Spleen (tissue), 11 donors: ENCODE results near the gene NRXN3. TPM values are rescaled to one million over a fixed set of nuclear protein-coding genes. Genes with fewer than 3 reads are reported as not detected.

Experiments
- DNase-seq: peaks from one replicate; pipeline ENCODE4 v3.0.0-alpha.2; 2020
- H3K27ac ChIP-seq, 8 donors: fragments of 200-600 bp; sonication (generic) in 7 of 8; 1 replicate in 4 of 8; 2 replicates in 4 of 8; pipeline versions ENCODE4 v1.5.0 to v1.8.0; 2016 to 2021; ENCODE audit warnings: inconsistent platforms in 4 of 8, mild to moderate bottlenecking in 4 of 8, moderate library complexity in 1 of 8
- H3K27me3 ChIP-seq, 7 donors: fragments of 200-600 bp; sonication (generic) in 6 of 7; replicated peaks in 1 of 7; 1 replicate in 4 of 7; 2 replicates in 3 of 7; pipeline versions ENCODE4 v1.5.0 to v1.8.0; 2016 to 2021; ENCODE audit warnings: inconsistent platforms in 3 of 7, mild to moderate bottlenecking in 1 of 7
- H3K36me3 ChIP-seq, 6 donors: fragments of 200-600 bp; sonication (generic) in 5 of 6; 1 replicate in 4 of 6; 2 replicates in 2 of 6; pipeline versions ENCODE4 v1.5.0 to v1.8.0; 2016 to 2021; ENCODE audit warnings: inconsistent platforms in 2 of 6
- H3K4me1 ChIP-seq, 6 donors: fragments of 200-600 bp; sonication (generic) in 5 of 6; 1 replicate in 3 of 6; 2 replicates in 3 of 6; pipeline versions ENCODE4 v1.5.0 to v1.8.0; 2016 to 2021; ENCODE audit warnings: inconsistent platforms in 3 of 6
- H3K4me3 ChIP-seq, 8 donors: fragments of 200-600 bp; sonication (generic) in 7 of 8; 1 replicate in 4 of 8; 2 replicates in 4 of 8; pipeline versions ENCODE4 v1.5.0 to v1.8.0; 2016 to 2021; ENCODE audit warnings: inconsistent platforms in 4 of 8, mild to moderate bottlenecking in 4 of 8, moderate library complexity in 2 of 8
- H3K9me3 ChIP-seq, 8 donors: fragments of 200-600 bp; sonication (generic) in 7 of 8; 1 replicate in 4 of 8; 2 replicates in 4 of 8; pipeline versions ENCODE4 v1.5.0 to v1.8.0; 2016 to 2021; ENCODE audit warnings: inconsistent platforms in 4 of 8
- CTCF ChIP-seq, 11 experiments: fragments of 200-600 bp in 7 of 11; fragments of 450-650 bp in 4 of 11; sonication (generic) in 4 of 11; IDR thresholded peaks in 8 of 11; conservative IDR thresholded peaks in 3 of 11; 1 replicate in 7 of 11; 2 replicates in 4 of 11; pipeline versions ENCODE4 v1.4.0 to v1.8.0; 2016 to 2021; ENCODE audit warnings: antibody characterized with exemption in 11 of 11, inconsistent platforms in 4 of 11, mild to moderate bottlenecking in 1 of 11
- POLR2A ChIP-seq, 3 donors: fragments of 450-650 bp; IDR thresholded peaks; one replicate each; pipeline ENCODE4 v1.5.1; 2017; ENCODE audit warnings: antibody characterized with exemption in 3 of 3, mild to moderate bottlenecking in 1 of 3
- POLR2AphosphoS5 ChIP-seq, 3 donors: sonication (generic); formaldehyde crosslinking; IDR thresholded peaks; one replicate each; pipeline ENCODE4 v1.5.1; 2017; ENCODE audit warnings: antibody characterized with exemption in 3 of 3
- WGBS, 5 donors: extraction: QIAGEN DNeasy Blood & Tissue Kit in 3 of 5; methylation state at CpG; one replicate each; pipeline versions ENCODE4 v1.1.5 to v1.1.7; 2013 to 2018; 5-methylcytosine and 5-hydroxymethylcytosine counted together
- intact Hi-C: fragments of 100-400 bp; cut with DNase I; formaldehyde crosslinking; loops from one replicate; pipeline ENCODE4 v1.15.0; 2023; ENCODE audit warnings: low total_unique reads
- polyA plus RNA-seq, 3 donors: library from polyadenylated mRNA; stranded (reverse); fragments of 200-250 nt; gene quantifications; one replicate each; pipeline ENCODE4 v1.2.1, GENCODE V29; 2013
- total RNA-seq, 7 donors: library from RNA; depleted of rRNA in 3 of 7; stranded (reverse); fragments of >200 nt in 3 of 7; fragmentation: NEBNext Ultra II Directional in 4 of 7; extraction: Animal tissue kit (Norgen Biotek cat#: 25700) in 4 of 7; gene quantifications; one replicate each; pipeline versions ENCODE4 v1.1.0 to v1.2.1, GENCODE V29; 2016 to 2021
- donor health status: healthy with polysubstance abuse.
- donor health status: DM: no; HTN: no; CAD: no; lungs with moderate emphysema.
- donor health status: DM: no; HTN: no; CAD: no.
- donor health status: Bipolar disorder and iron deficiency.
- donor health status: healthy.
- donor health status: DM: no; HTN: no; CAD: no.
- donor health status: DM: yes; HTN: yes; CAD: no.

The NRXN3 gene
- total and polyA plus RNA-seq, 10 donors, result 0.21 to 11.5 (median 1.6) TPM

GRCh38 chr14:78341827-78342389 lies 171.7 kb downstream of the NRXN3 start:
- Histone ChIP-seq H3K36me3 (no peaks in the 10 kb centered on the region), H3K27me3 (peaks cover 0 to 5% (median 0%) of the 10 kb centered on the region in 7 donors), H3K4me1 (no peaks in the 10 kb centered on the region), H3K27ac (no peak overlapping the region), H3K4me3 (no peak overlapping the region), H3K9me3 (no peaks in the 10 kb centered on the region)
- 64 to 83% (median 72%) methylated on average over 3 of the region's 3 CpGs for WGBS, 5 donors
- no peak for TF ChIP-seq CTCF (IDR thresholded peaks at IDR 0.05 in 8 of 11, conservative IDR thresholded peaks at IDR 0.05 in 3 of 11)
- no peak for TF ChIP-seq POLR2AphosphoS5 (IDR thresholded peaks at IDR 0.05)
- TF ChIP-seq POLR2A (IDR thresholded peaks at IDR 0.05), result no peak
- no peak for DNase-seq
- intact Hi-C loops, result no loop called here

- Histone ChIP-seq H3K9me3 (no peaks in the 10 kb centered on the region), H3K4me1 (no peaks in the 10 kb centered on the region), H3K27ac (no peak overlapping the region), H3K27me3 (peaks cover 0 to 5% (median 0%) of the 10 kb centered on the region in 7 donors), H3K4me3 (no peak overlapping the region), H3K36me3 (no peaks in the 10 kb centered on the region)
- TF ChIP-seq POLR2AphosphoS5 (IDR thresholded peaks at IDR 0.05) (no peak), POLR2A (IDR thresholded peaks at IDR 0.05) (no peak), CTCF (IDR thresholded peaks at IDR 0.05 in 8 of 11, conservative IDR thresholded peaks at IDR 0.05 in 3 of 11) (no peak)
- no peak for DNase-seq
- intact Hi-C loops, result no loop called here
- whole genome bisulfite sequencing, 5 donors, result 61 to 96% (median 74%) methylated on average over 1 of the region's 1 CpG
Observed at GRCh38 chr14:78342879-78343278, 172.7 kb downstream of the NRXN3 start.

GRCh38 chr14:78344290-78344689 lies 174.1 kb downstream of the NRXN3 start:
- Histone ChIP-seq H3K36me3 (no peaks in the 10 kb centered on the region), H3K27me3 (peaks cover 0 to 5% (median 0%) of the 10 kb centered on the region in 7 donors), H3K9me3 (no peaks in the 10 kb centered on the region), H3K4me3 (no peak overlapping the region), H3K27ac (no peak overlapping the region), H3K4me1 (no peaks in the 10 kb centered on the region)
- WGBS, 5 donors, result 68 to 79% (median 75%) methylated on average over 4 of the region's 4 CpGs
- no peak for TF ChIP-seq CTCF (IDR thresholded peaks at IDR 0.05 in 8 of 11, conservative IDR thresholded peaks at IDR 0.05 in 3 of 11)
- no peak for TF ChIP-seq POLR2A (IDR thresholded peaks at IDR 0.05)
- no peak for TF ChIP-seq POLR2AphosphoS5 (IDR thresholded peaks at IDR 0.05)
- intact Hi-C loops, result no loop called here
- no peak for DNase-seq

GRCh38 chr14:78345131-78345744 lies 175.1 kb downstream of the NRXN3 start:
- no peak for TF ChIP-seq POLR2AphosphoS5 (IDR thresholded peaks at IDR 0.05)
- TF ChIP-seq POLR2A (IDR thresholded peaks at IDR 0.05), result no peak
- TF ChIP-seq CTCF (IDR thresholded peaks at IDR 0.05 in 8 of 11, conservative IDR thresholded peaks at IDR 0.05 in 3 of 11), result no peak
- WGBS, 5 donors, result 59 to 82% (median 70%) methylated on average over 6 of the region's 6 CpGs
- DNase-seq, result no peak
- no peaks in the 10 kb centered on the region for H3K4me1 ChIP-seq
- H3K27ac ChIP-seq, result no peak overlapping the region
- H3K27me3 ChIP-seq, result peaks cover 0 to 5% (median 0%) of the 10 kb centered on the region in 7 donors
- H3K4me3 ChIP-seq, result no peak overlapping the region
- H3K36me3 ChIP-seq, result no peaks in the 10 kb centered on the region
- intact Hi-C loops, result no loop called here
- H3K9me3 ChIP-seq, result no peaks in the 10 kb centered on the region
